SH-SY5Y (cell line): ENCODE results near the gene CHN2.

ENCODE experiments used
- GATA2 ChIP-seq: IDR thresholded peaks from 2 replicates; pipeline ENCODE4 v1.6.1; 2011; ENCODE audit warnings: mild to moderate bottlenecking, low read depth, low read length
- GATA3 ChIP-seq: IDR thresholded peaks from 2 replicates; pipeline ENCODE4 v1.6.1; 2011; ENCODE audit warnings: low read depth, mild to moderate bottlenecking, low read length, moderate library complexity

GRCh38 chr7:29381206-29382094 is 186.9 kb downstream of the CHN2 start:
- TF ChIP-seq GATA3 = no peak
- TF ChIP-seq GATA2 = no peak
